Measurements from ENCODE around the gene S100A1. TPM values are rescaled to one million over a fixed set of nuclear protein-coding genes. Genes with fewer than 3 reads are reported as not detected.
"Not testable (repeated sequence)": the region's sequence is repeated elsewhere in the genome, so short reads cannot be mapped to it uniquely, and the experiment has no call there.

S100A1 gene
- total and polyA plus RNA-seq, 8 donors, result 5.7 to 64.8 (median 45.5) TPM; not detected in 5

DNA sequence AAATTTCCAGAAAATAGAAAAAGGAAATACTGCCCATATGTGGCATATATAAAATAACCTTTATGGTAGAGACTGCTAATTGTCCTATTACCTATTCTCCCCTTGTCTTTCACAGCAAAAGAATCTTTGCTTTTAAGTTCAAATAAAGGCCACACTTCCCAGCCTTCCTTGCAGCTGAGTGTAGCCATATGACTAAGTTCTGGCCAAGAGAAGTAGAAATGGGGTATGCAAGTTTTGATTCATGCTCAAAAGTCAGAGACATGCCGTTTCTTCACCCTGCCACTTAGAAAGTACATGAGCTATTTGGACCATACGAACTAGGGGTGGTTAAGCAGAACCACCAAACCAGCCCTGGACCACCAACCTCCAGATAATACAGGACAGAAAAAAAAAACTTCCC, 44.3 kb upstream of the S100A1 start:
- H3K9me3 ChIP-seq, result no peaks in the 10 kb centered on the region
- intact Hi-C loops (cut with DNase I; ENCODE audit: low total_unique reads), result no loop called here
- no peaks in the 10 kb centered on the region for H3K36me3 ChIP-seq
- DNase-seq, result no peak
- H3K4me1 ChIP-seq, result no peaks in the 10 kb centered on the region
- TF ChIP-seq, protein P1, sequence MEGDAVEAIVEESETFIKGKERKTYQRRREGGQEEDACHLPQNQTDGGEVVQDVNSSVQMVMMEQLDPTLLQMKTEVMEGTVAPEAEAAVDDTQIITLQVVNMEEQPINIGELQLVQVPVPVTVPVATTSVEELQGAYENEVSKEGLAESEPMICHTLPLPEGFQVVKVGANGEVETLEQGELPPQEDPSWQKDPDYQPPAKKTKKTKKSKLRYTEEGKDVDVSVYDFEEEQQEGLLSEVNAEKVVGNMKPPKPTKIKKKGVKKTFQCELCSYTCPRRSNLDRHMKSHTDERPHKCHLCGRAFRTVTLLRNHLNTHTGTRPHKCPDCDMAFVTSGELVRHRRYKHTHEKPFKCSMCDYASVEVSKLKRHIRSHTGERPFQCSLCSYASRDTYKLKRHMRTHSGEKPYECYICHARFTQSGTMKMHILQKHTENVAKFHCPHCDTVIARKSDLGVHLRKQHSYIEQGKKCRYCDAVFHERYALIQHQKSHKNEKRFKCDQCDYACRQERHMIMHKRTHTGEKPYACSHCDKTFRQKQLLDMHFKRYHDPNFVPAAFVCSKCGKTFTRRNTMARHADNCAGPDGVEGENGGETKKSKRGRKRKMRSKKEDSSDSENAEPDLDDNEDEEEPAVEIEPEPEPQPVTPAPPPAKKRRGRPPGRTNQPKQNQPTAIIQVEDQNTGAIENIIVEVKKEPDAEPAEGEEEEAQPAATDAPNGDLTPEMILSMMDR (IDR thresholded peaks at IDR 0.05), result no peak
- TF ChIP-seq POLR2AphosphoS5 (IDR thresholded peaks at IDR 0.05), result no peak
- TF ChIP-seq POLR2A (IDR thresholded peaks at IDR 0.05), result no peak
- no peak for TF ChIP-seq EP300 (IDR thresholded peaks at IDR 0.05)
- no peak overlapping the region for H3K27ac ChIP-seq
- H3K4me3 ChIP-seq, result no peak overlapping the region
- no peaks in the 10 kb centered on the region for H3K27me3 ChIP-seq
- WGBS, 5 donors, result 77 to 91% (median 79%) methylated on average over 2 of the region's 2 CpGs

DNA sequence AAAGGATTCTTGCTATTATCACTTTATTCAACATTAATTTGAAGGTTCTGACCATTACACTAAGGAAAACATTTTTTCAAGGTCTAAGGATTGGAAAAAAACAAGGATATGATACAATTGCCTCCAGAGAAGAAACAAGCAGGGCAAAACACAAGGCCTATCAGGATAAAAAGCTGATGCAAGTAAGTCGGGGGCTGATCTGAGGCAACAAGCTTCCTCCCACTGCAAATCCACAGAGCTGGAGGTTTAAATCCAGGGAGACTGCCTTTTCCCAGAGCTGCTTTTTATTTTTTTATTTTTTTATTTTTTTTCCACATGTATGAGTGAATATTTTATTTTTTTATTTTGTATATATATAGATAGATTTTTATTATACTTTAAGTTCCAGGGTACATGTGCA, 43.2 kb upstream of the S100A1 start:
- Histone ChIP-seq H3K27ac (no peak overlapping the region), H3K4me3 (no peak overlapping the region), H3K27me3 (no peaks in the 10 kb centered on the region), H3K4me1 (no peaks in the 10 kb centered on the region), H3K9me3 (no peaks in the 10 kb centered on the region), H3K36me3 (no peaks in the 10 kb centered on the region)
- no peak for TF ChIP-seq EP300 (IDR thresholded peaks at IDR 0.05)
- TF ChIP-seq, protein P1 (IDR thresholded peaks at IDR 0.05), result no peak
- TF ChIP-seq POLR2A (IDR thresholded peaks at IDR 0.05), result no peak
- no peak for TF ChIP-seq POLR2AphosphoS5 (IDR thresholded peaks at IDR 0.05)
- intact Hi-C loops (cut with DNase I; ENCODE audit: low total_unique reads), result no loop called here
- 84 to 97% (median 96%) methylated on average over 1 of the region's 1 CpG for WGBS, 5 donors
- no peak for DNase-seq

DNA sequence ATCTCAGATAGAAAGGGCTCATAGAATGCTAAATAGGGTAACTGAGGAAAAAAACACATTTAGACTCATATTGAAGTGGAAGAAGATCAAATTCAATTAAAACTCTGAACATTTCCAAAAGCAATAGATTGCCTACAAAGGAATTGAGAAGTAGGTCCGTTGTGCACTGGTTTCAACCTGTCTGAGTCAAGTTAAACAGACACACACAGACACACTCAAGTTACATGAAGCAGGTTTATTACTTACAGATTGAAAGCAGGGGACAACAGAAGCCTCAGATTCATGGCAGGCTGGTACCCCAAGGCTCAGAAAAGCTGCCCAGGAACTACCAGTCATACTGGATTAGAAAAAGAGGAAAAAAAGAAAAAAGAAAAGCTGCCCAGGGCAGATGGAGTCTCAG, 41.9 kb upstream of the S100A1 start:
- no peaks in the 10 kb centered on the region for H3K36me3 ChIP-seq
- H3K4me3 ChIP-seq, result no peak overlapping the region
- no peaks in the 10 kb centered on the region for H3K9me3 ChIP-seq
- no peaks in the 10 kb centered on the region for H3K27me3 ChIP-seq
- TF ChIP-seq POLR2AphosphoS5 (IDR thresholded peaks at IDR 0.05), result no peak
- TF ChIP-seq, protein P1 (IDR thresholded peaks at IDR 0.05), result no peak
- TF ChIP-seq EP300 (IDR thresholded peaks at IDR 0.05), result no peak
- TF ChIP-seq POLR2A (IDR thresholded peaks at IDR 0.05), result no peak
- H3K27ac ChIP-seq, result no peak overlapping the region
- 29 to 58% (median 45%) methylated on average over 1 of the region's 1 CpG for WGBS, 5 donors
- no peaks in the 10 kb centered on the region for H3K4me1 ChIP-seq
- intact Hi-C loops (cut with DNase I; ENCODE audit: low total_unique reads), result no loop called here
- DNase-seq, result no peak

DNA sequence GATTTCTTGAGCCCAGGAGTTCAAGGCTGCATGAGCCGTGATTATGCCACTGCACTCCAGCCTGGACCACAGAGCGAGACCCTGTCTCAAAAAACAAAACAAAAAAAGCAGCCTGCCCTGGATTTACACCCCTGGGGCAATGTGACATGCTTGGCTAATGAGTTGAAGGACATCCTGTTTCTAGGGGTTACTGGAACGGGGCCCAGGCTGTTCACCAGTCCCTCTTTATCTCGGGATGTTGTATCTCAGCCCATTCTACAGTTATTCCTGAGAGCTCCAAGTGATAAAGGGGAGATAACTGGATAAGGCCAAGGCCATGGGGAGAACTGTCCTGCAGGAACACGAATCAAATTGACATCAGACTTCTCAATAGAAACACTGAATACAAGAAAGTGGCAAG, 40.9 kb upstream of the S100A1 start:
- no peak for DNase-seq
- WGBS, 5 donors, result 48 to 53% (median 51%) methylated on average over 5 of the region's 5 CpGs
- TF ChIP-seq POLR2A (IDR thresholded peaks at IDR 0.05) (no peak), EP300 (IDR thresholded peaks at IDR 0.05) (no peak), POLR2AphosphoS5 (IDR thresholded peaks at IDR 0.05) (no peak)
- TF ChIP-seq, protein P1 (IDR thresholded peaks at IDR 0.05), result no peak

DNA sequence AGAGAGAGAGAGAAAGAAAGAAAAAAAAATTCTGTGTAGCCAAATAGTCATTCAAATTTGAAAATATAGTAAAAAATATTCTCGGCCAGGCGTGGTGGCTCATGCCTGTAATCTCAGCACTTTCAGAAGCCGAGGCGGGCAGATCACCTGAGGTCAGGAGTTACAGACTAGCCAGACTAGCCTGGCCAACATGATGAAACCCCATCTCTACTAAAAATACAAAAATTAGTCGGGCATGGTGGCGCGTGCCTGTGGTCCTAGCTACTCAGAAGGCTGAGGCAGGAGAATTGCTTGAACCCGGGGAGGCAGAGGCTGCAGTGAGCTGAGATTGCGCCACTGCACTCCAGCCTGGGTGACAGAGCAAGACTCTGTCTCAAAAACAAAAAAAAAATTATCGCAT, 40.2 kb upstream of the S100A1 start:
- DNase-seq; H3K36me3 ChIP-seq; intact Hi-C loops (cut with DNase I; ENCODE audit: low total_unique reads); H3K9me3 ChIP-seq; H3K4me3 ChIP-seq; H3K27me3 ChIP-seq; H3K27ac ChIP-seq: not testable (repeated sequence)
- whole genome bisulfite sequencing, 5 donors, result 91 to 96% (median 94%) methylated on average over 10 of the region's 10 CpGs
- peaks cover 0 to 12% (median 2%) of the 10 kb centered on the region in 4 donors for H3K4me1 ChIP-seq

More for the DNA sequence above, 40.9 kb upstream of the S100A1 start:
- H3K27ac ChIP-seq, result no peak overlapping the region
- H3K4me3 ChIP-seq, result no peak overlapping the region
- intact Hi-C loops (cut with DNase I; ENCODE audit: low total_unique reads), result no loop called here
- no peaks in the 10 kb centered on the region for H3K27me3 ChIP-seq
- no peaks in the 10 kb centered on the region for H3K9me3 ChIP-seq
- H3K36me3 ChIP-seq, result no peaks in the 10 kb centered on the region
- peaks cover 0 to 5% (median 0%) of the 10 kb centered on the region in 4 donors for H3K4me1 ChIP-seq
